NB4 (cell line): ENCODE measurements around the gene SLCO3A1.

Experiments
- POLR2A ChIP-seq: IDR thresholded peaks from 2 replicates; pipeline ENCODE4 v1.6.1; 2011; ENCODE audit warnings: mild to moderate bottlenecking; ENCODE audit not compliant: insufficient read length; ENCODE audit errors: extremely low read depth
- TF ChIP-seq, protein P1 (sequence below): IDR thresholded peaks from one replicate; pipeline ENCODE4 v1.5.1; 2012; ENCODE audit warnings: low read depth, low read length
- TF ChIP-seq, protein P2 (sequence below): IDR thresholded peaks from 2 replicates; pipeline ENCODE4 v1.6.1; 2011; ENCODE audit warnings: low read depth, low read length

DNA sequence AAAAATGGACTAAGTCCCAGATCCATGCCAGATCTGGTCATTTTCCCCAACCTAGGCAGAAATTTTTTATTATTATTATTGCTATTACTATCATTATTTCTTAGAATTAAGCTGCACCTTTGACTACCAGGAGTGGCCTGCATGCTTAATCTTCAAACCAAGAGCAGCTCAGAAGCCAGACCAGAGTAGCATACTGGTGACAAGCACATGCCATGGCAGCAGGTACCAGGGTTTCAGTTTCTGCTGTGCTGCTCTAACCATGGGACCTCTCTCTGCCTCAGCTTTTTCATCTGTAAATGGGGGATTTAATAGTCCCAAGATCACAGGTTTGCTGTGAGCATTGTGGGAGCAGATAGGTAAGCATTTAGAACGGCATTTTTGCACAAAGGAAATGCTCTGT, 262.3 kb downstream of the SLCO3A1 start:
- TF ChIP-seq POLR2A = no peak
- TF ChIP-seq, protein P1, sequence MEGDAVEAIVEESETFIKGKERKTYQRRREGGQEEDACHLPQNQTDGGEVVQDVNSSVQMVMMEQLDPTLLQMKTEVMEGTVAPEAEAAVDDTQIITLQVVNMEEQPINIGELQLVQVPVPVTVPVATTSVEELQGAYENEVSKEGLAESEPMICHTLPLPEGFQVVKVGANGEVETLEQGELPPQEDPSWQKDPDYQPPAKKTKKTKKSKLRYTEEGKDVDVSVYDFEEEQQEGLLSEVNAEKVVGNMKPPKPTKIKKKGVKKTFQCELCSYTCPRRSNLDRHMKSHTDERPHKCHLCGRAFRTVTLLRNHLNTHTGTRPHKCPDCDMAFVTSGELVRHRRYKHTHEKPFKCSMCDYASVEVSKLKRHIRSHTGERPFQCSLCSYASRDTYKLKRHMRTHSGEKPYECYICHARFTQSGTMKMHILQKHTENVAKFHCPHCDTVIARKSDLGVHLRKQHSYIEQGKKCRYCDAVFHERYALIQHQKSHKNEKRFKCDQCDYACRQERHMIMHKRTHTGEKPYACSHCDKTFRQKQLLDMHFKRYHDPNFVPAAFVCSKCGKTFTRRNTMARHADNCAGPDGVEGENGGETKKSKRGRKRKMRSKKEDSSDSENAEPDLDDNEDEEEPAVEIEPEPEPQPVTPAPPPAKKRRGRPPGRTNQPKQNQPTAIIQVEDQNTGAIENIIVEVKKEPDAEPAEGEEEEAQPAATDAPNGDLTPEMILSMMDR = no peak
- TF ChIP-seq, protein P2, sequence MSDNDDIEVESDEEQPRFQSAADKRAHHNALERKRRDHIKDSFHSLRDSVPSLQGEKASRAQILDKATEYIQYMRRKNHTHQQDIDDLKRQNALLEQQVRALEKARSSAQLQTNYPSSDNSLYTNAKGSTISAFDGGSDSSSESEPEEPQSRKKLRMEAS = no peak
